Stomach (tissue), 4 donors: ENCODE measurements around the gene TBP.

Source experiments
- EP300 ChIP-seq: sonication (generic); formaldehyde crosslinking; IDR thresholded peaks from one replicate; pipeline ENCODE4 v1.6.1; 2017; ENCODE audit warnings: antibody characterized with exemption
- POLR2AphosphoS5 ChIP-seq, 3 donors: sonication (generic); formaldehyde crosslinking; IDR thresholded peaks; one replicate each; pipeline ENCODE4 v1.6.1; 2016; ENCODE audit warnings: antibody characterized with exemption in 3 of 3
- TF ChIP-seq, protein P1 (sequence below), 7 experiments: fragments of 450-650 bp in 4 of 7; fragments of 200-600 bp in 3 of 7; sonication (generic) in 3 of 7; IDR thresholded peaks; one replicate each; pipeline ENCODE4 v1.5.1; 2016 to 2019; ENCODE audit warnings: antibody characterized with exemption in 7 of 7, control low read depth in 2 of 7, mild to moderate bottlenecking in 1 of 7

DNA sequence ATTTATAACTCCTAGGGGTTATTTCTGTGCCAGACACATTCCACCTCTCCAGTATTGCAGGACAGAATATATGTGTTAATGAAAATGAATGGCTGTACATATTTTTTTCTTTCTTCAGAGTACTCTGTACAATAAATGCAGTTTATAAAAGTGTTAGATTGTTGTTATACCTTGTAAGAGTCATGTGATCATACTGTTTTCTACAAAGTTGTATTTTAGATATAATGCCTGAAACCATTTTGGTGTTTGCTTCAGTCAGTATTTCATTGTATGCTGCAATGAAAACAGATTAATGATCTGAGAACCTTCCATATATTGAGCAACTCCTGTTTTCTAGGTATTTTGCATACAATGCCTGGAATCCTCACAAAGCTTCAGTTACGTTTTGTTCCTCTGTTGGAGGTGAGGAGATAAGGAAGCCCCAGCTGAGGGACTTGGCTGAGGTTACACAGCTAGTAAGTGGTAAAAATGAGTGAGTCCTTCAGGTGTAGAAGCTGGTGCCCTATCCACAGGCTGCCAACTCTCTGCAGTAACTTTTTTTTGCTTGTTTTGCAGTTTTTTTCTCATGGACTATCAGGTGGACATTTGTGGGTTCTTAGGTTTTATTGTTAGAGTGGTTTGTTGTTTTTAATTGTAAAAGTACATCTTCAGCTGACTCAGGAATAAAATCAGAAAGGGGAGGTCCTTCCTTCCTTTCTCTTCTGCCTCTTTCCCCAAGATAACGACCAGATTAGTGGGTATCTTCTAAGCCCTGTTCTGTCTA is 18.7 kb downstream of the TBP start:
- TF ChIP-seq, protein P1, sequence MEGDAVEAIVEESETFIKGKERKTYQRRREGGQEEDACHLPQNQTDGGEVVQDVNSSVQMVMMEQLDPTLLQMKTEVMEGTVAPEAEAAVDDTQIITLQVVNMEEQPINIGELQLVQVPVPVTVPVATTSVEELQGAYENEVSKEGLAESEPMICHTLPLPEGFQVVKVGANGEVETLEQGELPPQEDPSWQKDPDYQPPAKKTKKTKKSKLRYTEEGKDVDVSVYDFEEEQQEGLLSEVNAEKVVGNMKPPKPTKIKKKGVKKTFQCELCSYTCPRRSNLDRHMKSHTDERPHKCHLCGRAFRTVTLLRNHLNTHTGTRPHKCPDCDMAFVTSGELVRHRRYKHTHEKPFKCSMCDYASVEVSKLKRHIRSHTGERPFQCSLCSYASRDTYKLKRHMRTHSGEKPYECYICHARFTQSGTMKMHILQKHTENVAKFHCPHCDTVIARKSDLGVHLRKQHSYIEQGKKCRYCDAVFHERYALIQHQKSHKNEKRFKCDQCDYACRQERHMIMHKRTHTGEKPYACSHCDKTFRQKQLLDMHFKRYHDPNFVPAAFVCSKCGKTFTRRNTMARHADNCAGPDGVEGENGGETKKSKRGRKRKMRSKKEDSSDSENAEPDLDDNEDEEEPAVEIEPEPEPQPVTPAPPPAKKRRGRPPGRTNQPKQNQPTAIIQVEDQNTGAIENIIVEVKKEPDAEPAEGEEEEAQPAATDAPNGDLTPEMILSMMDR (IDR thresholded peaks at IDR 0.05), result no peak
- TF ChIP-seq POLR2AphosphoS5 (IDR thresholded peaks at IDR 0.05) (no peak), EP300 (no peak)
